Right lobe of liver (tissue), 6 donors: ENCODE measurements around the gene LEKR1. TPM values are rescaled to one million over a fixed set of nuclear protein-coding genes. Genes with fewer than 3 reads are reported as not detected.

ENCODE experiments used
- ATAC-seq, 4 donors: fragments of 200-7000 bp; cut with Tn5 transposase; one replicate each; pipeline ENCODE4 v1.9.1; 2020; ENCODE audit warnings: mild to moderate bottlenecking in 4 of 4, moderate library complexity in 4 of 4
- DNase-seq, 3 donors: peaks; one replicate each; pipeline ENCODE4 v3.0.0-alpha.2; 2020
- H3K27ac ChIP-seq, 3 donors: fragments of 200-600 bp; one replicate each; pipeline ENCODE4 v1.8.0; 2022
- H3K27me3 ChIP-seq, 2 donors: fragments of 200-600 bp; one replicate each; pipeline ENCODE4 v1.8.0; 2022
- H3K36me3 ChIP-seq, 4 donors: fragments of 200-600 bp; sonication (generic) in 1 of 4; one replicate each; pipeline versions ENCODE4 v1.5.1 to v1.8.0; 2017 to 2022; ENCODE audit warnings: control low read depth in 1 of 4
- H3K4me1 ChIP-seq, 4 donors: fragments of 200-600 bp; sonication (generic) in 1 of 4; one replicate each; pipeline versions ENCODE4 v1.5.1 to v1.8.0; 2017 to 2022; ENCODE audit warnings: control low read depth in 1 of 4
- H3K4me3 ChIP-seq, 3 donors: fragments of 200-600 bp; one replicate each; pipeline ENCODE4 v1.8.0; 2022
- H3K9me3 ChIP-seq, 4 donors: fragments of 200-600 bp; sonication (generic) in 1 of 4; one replicate each; pipeline versions ENCODE4 v1.5.1 to v1.8.0; 2017 to 2022; ENCODE audit warnings: control low read depth in 1 of 4
- POLR2A ChIP-seq: fragments of 450-650 bp; IDR thresholded peaks from one replicate; pipeline ENCODE4 v1.6.1; 2017; ENCODE audit warnings: antibody characterized with exemption, mild to moderate bottlenecking
- WGBS: methylation state at CpG from one replicate; pipeline ENCODE4 v1.1.6; 2018; ENCODE audit warnings: low coverage, low lambda C conversion rate; ENCODE audit not compliant: insufficient coverage; ENCODE audit errors: missing lambda C conversion rate; 5-methylcytosine and 5-hydroxymethylcytosine counted together
- intact Hi-C, 2 donors: fragments of 100-400 bp; cut with DNase I; formaldehyde crosslinking; loops; one replicate each; pipeline versions ENCODE4 v1.11.2 to v1.14.1; 2022
- total RNA-seq, 6 experiments: library from RNA; depleted of rRNA in 2 of 6; stranded (reverse); fragments of >200 nt in 2 of 6; fragmentation: NEBNext Ultra II Directional in 3 of 6; extraction: Animal tissue kit (Norgen Biotek cat#: 25700) in 3 of 6; gene quantifications; one replicate each; pipeline versions ENCODE4 v1.1.0 to v1.2.4, GENCODE V29; 2016 to 2023
- TF ChIP-seq, protein P1 (sequence below), 4 donors: fragments of 200-600 bp in 3 of 4; fragments of 450-650 bp in 1 of 4; IDR thresholded peaks; one replicate each; pipeline versions ENCODE4 v1.5.1 to v1.8.0; 2016 to 2022; ENCODE audit warnings: antibody characterized with exemption in 4 of 4, mild to moderate bottlenecking in 2 of 4
- donor health status: DM: no; HTN: yes; CAD: no.
- donor health status: DM: no; HTN: no; CAD: no.
- donor health status: DM: no; HTN: no; CAD: no.
- donor health status: DM: no; HTN: yes; CAD: no.
- donor health status: DM: no; HTN: yes; CAD: no.

The LEKR1 gene
- total RNA-seq, 6 experiments from 2014 or later, result 0.49 to 1.4 (median 0.74) TPM; not detected in 2

- H3K4me1 ChIP-seq, result peaks cover 0 to 18% (median 6%) of the 10 kb centered on the region in 4 donors
- H3K27me3 ChIP-seq, result no peaks in the 10 kb centered on the region
- H3K9me3 ChIP-seq, result no peaks in the 10 kb centered on the region
- peak overlapping the region; percentile 15 to 72 (median 71) for H3K27ac ChIP-seq
- no peak overlapping the region for H3K4me3 ChIP-seq
- peak; percentile 79 to 88 (median 85) for ATAC-seq
- no peaks in the 10 kb centered on the region for H3K36me3 ChIP-seq
- DNase-seq, result peak; percentile 62 to 86 (median 78)
- intact Hi-C loops, result loop anchor here (10.0 kb wide), 3 partner anchors 52 to 408 kb away; partner anchors contain the start of gene TIPARP (in 2 of the 2)
- TF ChIP-seq, protein P1, sequence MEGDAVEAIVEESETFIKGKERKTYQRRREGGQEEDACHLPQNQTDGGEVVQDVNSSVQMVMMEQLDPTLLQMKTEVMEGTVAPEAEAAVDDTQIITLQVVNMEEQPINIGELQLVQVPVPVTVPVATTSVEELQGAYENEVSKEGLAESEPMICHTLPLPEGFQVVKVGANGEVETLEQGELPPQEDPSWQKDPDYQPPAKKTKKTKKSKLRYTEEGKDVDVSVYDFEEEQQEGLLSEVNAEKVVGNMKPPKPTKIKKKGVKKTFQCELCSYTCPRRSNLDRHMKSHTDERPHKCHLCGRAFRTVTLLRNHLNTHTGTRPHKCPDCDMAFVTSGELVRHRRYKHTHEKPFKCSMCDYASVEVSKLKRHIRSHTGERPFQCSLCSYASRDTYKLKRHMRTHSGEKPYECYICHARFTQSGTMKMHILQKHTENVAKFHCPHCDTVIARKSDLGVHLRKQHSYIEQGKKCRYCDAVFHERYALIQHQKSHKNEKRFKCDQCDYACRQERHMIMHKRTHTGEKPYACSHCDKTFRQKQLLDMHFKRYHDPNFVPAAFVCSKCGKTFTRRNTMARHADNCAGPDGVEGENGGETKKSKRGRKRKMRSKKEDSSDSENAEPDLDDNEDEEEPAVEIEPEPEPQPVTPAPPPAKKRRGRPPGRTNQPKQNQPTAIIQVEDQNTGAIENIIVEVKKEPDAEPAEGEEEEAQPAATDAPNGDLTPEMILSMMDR (IDR thresholded peaks at IDR 0.05), result no peak
- no peak for TF ChIP-seq POLR2A
- 33% methylated on average over 10 of the region's 11 CpGs for WGBS
Measured at GRCh38 chr3:157082305-157082982, 256.3 kb downstream of the LEKR1 start.

DNA sequence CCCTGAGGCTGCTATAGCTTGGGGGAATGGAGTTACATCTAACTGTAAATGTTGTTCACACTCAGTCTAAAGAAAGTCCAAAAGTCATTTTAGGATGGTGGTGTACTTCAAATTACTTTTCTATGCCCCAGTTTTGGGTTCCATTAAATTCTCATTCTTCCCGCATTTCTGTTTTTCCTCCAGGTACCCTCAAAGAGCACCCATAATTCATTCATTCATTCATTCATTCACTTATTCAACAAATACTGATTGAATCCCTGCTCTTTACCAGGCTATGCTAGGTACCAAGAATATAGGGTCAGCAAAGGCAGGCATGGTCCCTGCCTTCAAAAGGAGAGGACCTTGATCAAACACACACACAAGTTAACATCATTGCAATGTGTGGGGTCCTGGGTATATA lies 257.7 kb downstream of the LEKR1 start:
- no peak for TF ChIP-seq POLR2A
- TF ChIP-seq, protein P1 (IDR thresholded peaks at IDR 0.05), result no peak
- Histone ChIP-seq H3K36me3 (no peaks in the 10 kb centered on the region), H3K4me3 (no peak overlapping the region), H3K27me3 (no peaks in the 10 kb centered on the region), H3K9me3 (no peaks in the 10 kb centered on the region), H3K4me1 (peaks cover 0 to 27% (median 10%) of the 10 kb centered on the region in 4 donors), H3K27ac (no peak overlapping the region)
- no peak for ATAC-seq
- no peak for DNase-seq
- WGBS, result 92% methylated on average over 1 of the region's 1 CpG
- intact Hi-C loops, result loop anchor here (10.0 kb wide), 3 partner anchors 51 to 409 kb away; partner anchors contain the start of gene TIPARP (in 2 of the 2)

- Histone ChIP-seq H3K9me3 (no peaks in the 10 kb centered on the region), H3K36me3 (no peaks in the 10 kb centered on the region), H3K27me3 (no peaks in the 10 kb centered on the region), H3K4me3 (no peak overlapping the region), H3K4me1 (peaks cover 0 to 37% (median 12%) of the 10 kb centered on the region in 4 donors), H3K27ac (no peak overlapping the region)
- 89% methylated on average over 6 of the region's 6 CpGs for WGBS
- intact Hi-C loops, result loop anchor here (10.0 kb wide), 3 partner anchors 49 to 411 kb away; partner anchors contain the start of gene TIPARP (in 2 of the 2)
- DNase-seq, result no peak
- no peak for ATAC-seq
- TF ChIP-seq, protein P1 (IDR thresholded peaks at IDR 0.05), result no peak
- TF ChIP-seq POLR2A, result no peak
Measured at GRCh38 chr3:157086060-157086750, 260.1 kb downstream of the LEKR1 start.

DNA sequence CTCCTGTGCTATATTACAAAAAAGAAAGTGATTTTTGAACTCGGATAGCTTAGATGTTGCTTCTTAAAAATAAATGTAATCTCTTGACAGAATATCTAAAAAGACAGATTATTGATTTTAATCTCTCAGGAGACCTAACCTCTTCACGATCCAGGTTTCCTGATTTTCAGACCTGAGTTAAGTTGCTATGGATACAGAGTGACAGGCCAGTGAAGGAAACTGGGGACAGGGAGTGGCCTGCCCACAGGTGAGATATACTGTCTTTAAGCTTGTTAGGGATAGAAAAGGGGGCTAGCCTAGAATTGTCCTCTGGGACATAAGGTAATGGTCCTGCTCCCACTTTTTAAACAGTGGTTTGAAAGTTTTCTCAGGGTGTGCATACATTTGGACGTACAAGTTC lies 260.6 kb downstream of the LEKR1 start:
- TF ChIP-seq, protein P1 (IDR thresholded peaks at IDR 0.05), result no peak
- TF ChIP-seq POLR2A, result no peak
- Histone ChIP-seq H3K4me1 (peaks cover 0 to 33% (median 11%) of the 10 kb centered on the region in 4 donors), H3K27ac (peak overlapping the region in 2 of 3 donors; percentile 99 to 100), H3K4me3 (no peak overlapping the region), H3K36me3 (no peaks in the 10 kb centered on the region), H3K9me3 (no peaks in the 10 kb centered on the region), H3K27me3 (no peaks in the 10 kb centered on the region)
- intact Hi-C loops, result loop anchor here (10.0 kb wide), 3 partner anchors 48 to 412 kb away; partner anchors contain the start of gene TIPARP (in 2 of the 2)
- ATAC-seq, result no peak
- WGBS, result 58% methylated on average over 3 of the region's 3 CpGs
- DNase-seq, result no peak
